GM18909 (cell line): ENCODE measurements around the gene IL17RE.

Experiments used
- ATAC-seq: cut with Tn5 transposase; IDR thresholded peaks from one replicate; pipeline ENCODE4 v1.9.1; 2021; ENCODE audit warnings: mild to moderate bottlenecking; ENCODE audit not compliant: unreplicated experiment, poor library complexity

IL17RE gene

DNA sequence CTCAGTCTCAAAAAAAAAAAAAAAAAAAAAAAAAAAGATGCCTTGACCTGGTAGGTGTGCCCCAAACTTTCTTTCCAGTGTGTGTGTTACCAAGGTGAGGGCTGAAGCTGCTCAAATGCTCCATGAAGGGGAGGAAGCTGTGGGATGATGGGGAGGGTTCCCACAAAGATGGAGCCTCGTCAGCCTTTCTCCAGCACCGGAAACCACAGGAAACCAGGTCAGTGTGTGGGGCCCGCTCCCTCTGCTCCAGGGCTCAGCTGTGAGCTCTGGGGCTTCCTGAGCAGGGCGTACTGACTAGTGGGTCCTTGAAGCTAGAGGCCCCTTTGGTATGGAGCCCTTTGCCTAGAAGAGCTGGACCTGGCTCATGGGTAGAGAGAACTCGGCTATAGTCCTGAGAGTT is 681 bp upstream of the IL17RE start:
- no peak for ATAC-seq

DNA sequence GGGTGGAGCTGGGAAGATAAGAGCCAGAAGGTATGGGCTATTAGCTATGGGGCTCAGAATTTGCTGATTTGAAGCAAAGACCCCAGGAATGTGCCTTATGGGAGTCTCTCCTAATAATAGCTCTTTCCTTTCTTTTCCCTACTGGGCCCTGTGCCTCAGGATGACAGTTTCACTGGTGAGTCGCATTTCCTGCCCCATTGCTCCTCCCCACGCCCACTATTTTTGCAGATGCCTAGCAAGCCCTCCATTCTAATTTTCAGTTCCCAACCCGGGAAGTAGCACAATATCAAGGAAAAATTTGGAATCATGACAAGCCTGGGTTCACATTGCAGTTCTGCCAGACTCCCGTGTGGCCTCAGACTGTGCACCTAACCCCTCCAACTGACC is 583 bp downstream of the IL17RE start:
- no peak for ATAC-seq

DNA sequence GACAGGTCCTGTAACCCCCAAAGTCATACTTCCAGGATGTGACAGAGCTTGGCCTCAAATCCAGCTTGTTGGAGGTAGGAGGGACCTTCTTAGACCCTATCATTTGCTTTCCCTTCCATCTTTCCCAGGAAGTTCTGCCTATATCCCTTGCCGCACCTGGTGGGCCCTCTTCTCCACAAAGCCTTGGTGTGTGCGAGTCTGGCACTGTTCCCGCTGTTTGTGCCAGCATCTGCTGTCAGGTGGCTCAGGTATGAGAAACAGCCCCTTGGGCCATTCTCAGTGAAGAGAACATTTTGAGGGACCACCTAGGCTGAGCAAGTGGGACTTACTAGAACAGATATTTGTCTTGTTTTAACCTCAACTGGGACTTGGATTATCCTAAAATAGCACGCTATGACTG is 1.3 kb downstream of the IL17RE start:
- ATAC-seq = no peak

DNA sequence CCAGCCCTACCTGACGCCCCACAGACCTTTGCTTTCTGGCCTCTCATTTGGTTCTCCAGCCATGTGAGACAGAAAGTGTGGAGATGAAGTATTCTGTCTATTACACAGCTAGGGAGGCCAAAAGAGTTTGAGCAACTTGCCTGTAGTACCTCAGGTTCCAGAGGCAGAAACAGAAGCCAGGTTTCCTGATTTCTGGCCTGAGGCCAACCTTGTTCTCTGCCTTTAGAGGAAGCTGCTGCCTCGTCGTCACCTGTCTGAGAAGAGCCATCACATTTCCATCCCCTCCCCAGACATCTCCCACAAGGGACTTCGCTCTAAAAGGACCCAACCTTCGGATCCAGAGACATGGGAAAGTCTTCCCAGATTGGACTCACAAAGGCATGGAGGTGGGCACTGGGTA is 3.8 kb downstream of the IL17RE start:
- no peak for ATAC-seq

DNA sequence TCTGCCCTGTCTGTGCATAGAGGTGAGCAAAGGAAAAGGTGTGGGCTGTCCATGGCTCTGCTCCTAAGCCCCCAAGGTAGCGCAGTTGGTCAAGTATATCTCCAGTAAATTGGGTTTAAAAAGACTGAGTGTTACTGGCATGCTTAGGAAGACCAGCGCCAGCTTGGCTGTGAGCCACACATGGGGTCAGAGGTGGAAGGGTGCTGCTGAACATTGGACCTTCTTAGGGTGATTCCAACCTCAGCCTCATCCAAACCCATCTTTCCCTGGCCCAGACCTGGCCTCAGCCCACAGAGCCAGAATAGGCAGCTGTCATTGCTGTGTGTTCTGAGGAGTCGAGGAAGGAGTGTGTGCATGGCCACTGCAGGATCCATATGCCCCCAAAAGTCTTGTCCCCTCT is 5.6 kb downstream of the IL17RE start:
- no peak for ATAC-seq

DNA sequence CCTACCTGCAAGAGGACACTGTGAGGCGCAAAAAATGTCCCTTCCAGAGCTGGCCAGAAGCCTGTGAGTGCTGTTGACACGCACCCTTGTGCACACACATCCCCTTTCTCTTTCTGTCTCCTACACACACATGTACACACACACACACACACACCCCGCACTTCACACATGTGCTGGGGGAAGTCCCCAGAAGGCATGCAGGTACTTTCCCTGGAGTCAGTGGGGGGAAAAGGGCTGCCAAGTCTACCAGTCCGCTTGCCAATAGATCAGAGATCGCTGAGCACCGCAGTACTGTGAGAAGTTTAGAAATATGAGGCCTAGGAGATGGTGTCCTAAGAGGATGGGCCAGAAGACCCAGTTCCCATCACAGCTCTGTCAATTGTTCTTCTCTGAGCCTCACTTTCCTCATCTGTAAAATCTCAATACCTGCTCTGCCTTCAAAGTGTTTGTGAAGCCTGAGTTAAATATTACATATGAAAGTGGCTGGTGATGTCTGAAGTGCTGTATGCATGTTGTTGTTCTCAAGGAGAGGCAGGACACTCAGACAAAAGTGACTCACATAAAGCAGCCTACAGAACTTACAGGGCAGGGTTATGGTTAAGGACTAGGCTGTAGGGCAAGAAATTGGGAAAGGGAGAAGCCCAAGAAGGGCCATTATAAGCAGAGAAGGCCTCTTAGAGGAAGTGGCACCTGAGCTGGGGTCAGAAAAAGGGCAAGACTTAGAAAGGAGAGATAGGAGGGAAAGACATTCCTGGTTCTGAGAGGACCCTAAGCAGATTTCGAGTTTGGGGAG is 6.8 kb downstream of the IL17RE start:
- no peak for ATAC-seq

DNA sequence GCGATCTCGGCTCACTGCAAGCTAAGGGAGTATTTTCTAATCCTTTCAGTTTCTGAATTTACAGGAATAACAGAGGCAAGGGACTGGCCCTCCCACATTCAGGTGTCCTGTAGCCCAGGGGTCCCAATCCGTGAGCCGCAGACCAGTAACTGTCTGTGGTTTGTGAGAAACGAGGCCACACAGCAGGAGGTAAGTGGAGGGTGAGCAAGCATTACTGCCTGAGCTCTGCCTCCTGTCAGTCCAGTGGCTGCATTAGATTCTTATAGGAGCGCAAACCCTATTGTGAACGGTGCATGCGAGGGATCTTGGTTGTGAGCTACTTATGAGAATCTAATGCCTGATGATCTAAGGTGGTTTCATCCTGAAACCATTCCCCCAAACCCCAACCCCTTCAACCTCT is 9.2 kb downstream of the IL17RE start:
- ATAC-seq = no peak

DNA sequence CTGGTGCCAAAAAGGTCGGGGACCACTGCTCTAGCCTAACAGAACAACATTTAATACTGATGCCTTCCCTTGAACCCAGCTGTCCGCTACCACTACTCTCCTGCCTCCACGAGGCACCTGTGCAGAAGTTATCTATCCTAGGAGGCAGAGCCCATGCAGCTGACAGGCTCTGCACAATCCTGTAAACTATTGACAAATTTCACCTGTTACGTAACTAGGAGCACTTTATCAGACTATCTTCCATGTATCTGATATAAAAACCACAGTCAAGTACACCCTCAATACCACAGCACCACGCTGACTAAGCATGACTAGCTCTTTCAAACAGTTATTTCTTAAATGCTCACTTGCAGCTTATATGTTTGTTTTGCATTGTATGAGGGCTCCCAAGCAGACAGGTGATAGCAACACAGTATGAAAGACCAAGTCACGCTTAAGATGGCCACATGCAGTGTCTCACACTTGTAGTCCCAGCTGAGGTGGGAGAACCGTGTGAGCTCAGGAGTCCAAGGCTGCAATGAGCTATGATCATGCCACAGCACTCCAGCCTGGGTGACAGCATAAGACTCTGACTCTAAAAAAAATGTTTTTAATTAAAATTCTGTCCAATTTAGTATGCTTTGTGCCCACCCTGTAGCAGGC is 9.8 kb downstream of the IL17RE start:
- ATAC-seq = no peak

DNA sequence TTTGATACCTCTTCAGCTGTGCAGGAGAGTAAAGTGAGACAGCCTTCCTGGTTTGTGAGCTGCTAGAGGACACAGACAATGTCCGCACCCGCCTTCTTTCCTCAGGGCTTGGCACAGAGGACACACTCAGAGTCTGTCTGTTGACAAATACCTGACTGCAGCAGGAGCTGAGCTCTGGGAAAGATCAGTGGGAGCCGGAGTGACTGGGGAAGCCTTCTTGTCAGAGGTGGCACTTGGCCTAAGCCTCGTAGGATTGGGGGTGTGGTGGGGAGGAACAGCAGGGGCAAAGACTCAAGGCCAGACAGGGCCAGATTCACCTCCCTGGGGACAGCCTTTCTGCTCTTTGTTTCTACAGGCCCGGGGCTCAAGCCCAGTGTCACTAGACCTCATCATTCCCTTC is 11.0 kb downstream of the IL17RE start:
- ATAC-seq = no peak

DNA sequence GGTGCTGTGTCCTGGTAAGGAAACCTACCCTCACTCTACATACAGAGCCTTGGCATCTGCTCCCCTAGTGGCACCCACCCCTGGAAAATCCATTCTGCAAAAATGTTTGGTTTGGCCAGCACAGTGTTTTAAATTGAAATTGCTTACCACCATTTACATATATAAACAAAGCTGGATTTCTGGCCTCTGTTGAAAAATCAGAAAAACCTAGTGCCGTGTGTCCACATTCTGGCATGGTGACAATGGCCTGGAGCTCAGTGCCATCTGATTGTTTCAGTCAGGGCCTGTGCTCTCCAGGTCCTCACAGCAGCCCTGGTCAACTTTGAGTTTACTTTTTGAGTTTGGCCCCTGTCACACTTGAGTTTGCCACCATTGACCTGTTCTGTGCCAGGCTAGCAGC is 11.4 kb downstream of the IL17RE start:
- ATAC-seq = no peak

DNA sequence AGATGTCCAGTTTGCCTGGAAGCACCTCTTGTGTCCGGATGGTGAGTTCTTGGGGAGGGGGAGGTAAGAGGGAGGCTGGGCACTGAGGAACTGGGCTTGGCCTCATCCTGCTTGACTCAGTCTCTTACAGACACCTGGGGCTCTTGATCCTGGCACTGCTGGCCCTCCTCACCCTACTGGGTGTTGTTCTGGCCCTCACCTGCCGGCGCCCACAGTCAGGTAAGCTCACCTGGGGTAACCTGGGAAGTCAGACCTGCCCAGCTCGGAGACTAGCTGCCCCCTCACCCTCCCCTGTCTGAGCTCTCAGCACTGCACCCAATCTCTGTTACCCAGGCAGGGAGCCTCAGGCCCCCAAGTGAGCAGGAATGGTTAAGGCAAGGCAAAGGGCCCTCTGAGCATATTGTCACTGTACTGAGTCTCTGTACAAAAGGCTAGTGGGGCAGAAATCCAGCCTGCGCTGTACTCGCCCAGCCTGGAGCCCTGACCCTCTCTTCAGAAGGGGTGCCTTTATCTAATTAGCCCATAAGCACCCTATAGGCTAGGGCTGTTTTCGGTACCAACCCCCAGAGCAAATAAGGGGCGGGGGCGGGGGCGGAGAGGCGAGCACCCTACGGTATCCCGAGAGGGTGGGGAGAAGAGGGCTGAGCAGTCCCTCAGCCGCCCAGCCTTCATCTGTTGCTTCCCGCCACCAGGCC is 12.1 kb downstream of the IL17RE start:
- ATAC-seq = no peak

DNA sequence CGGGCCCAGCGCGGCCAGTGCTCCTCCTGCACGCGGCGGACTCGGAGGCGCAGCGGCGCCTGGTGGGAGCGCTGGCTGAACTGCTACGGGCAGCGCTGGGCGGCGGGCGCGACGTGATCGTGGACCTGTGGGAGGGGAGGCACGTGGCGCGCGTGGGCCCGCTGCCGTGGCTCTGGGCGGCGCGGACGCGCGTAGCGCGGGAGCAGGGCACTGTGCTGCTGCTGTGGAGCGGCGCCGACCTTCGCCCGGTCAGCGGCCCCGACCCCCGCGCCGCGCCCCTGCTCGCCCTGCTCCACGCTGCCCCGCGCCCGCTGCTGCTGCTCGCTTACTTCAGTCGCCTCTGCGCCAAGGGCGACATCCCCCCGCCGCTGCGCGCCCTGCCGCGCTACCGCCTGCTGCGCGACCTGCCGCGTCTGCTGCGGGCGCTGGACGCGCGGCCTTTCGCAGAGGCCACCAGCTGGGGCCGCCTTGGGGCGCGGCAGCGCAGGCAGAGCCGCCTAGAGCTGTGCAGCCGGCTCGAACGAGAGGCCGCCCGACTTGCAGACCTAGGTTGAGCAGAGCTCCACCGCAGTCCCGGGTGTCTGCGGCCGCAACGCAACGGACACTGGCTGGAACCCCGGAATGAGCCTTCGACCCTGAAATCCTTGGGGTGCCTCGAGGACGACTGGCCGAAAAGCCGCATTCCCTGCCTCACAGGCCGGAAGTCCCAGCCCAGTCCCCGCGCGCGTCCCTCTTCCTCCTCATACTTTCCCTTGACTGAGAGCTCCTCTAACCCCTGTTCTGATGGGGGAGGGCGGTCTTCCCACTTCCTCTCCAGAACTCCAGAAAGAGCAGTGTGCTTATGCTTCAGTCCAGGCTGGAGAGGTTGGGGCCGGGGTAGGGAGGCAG is 12.8 kb downstream of the IL17RE start:
- ATAC-seq = peak; percentile 49

DNA sequence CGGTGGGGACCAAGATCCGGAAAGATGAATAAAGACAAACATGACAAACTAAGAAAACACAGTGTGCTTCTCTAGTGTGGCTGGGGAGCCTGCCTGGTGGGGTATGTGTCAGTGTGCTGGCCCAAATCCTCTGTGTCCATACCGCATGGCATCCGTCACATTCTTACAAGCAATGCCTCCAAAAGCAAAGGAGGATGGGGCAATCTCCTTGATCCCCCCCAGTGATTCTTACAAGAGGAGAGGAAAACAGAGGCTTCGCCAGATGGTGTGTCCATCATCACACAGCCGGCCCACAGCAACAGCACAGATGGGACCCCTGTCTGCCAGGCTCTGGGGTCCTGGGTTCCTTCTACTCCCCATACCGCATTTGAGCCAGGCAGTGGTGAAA is 13.7 kb downstream of the IL17RE start:
- no peak for ATAC-seq

DNA sequence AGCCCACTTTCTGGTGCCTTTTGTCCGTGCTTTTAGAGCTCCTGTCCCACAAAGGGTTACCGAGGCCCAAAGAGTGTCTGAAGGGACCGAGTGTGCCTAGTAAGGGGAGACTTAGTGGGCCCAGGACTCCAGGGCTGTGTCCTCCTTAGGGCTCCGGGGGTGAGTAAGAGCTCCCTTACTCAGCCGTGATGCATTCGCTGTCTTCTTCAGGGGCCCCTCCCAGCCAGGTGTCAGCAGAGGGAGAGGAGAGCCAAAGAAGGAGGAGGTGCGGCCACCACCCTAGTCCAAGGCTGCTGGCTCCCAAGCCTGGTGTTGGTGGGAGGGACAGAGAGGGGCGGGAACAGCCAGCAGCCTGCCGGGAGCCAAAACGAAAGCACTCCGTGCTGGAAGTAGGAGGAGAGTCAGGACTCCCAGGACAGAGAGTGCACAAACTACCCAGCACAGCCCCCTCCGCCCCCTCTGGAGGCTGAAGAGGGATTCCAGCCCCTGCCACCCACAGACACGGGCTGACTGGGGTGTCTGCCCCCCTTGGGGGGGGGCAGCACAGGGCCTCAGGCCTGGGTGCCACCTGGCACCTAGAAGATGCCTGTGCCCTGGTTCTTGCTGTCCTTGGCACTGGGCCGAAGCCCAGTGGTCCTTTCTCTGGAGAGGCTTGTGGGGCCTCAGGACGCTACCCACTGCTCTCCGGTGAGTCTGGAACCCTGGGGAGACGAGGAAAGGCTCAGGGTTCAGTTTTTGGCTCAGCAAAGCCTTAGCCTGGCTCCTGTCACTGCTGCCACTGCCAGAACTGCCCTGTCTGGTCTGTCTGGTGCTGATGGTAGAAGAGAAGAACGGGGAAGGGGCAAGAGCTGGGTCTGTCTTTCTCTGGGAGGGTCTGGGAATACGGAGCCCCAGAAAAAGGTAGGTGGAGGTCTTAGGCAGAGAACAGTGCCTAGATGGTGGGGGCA is 14.4 kb downstream of the IL17RE start, which contains the start of gene IL17RC:
Gene IL17RC (plus strand): TSS at position 365 of the 947 bp plus-strand sequence. CDS start 218 bp downstream, at position 583.
- no peak for ATAC-seq

DNA sequence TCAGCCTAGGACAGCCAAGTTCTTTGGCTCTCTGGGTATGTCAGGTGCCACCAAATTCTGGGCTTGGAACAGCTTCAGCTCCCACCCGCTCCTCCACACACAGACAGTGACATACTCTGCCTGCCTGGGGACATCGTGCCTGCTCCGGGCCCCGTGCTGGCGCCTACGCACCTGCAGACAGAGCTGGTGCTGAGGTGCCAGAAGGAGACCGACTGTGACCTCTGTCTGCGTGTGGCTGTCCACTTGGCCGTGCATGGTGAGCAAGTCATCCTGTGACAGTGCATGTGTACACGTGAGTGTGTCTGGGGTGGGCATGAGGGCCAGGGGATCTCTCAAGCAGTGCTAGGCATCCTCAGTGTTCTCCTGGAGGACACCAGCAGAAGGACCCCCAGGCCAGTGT is 15.2 kb downstream of the IL17RE start:
- ATAC-seq = no peak

DNA sequence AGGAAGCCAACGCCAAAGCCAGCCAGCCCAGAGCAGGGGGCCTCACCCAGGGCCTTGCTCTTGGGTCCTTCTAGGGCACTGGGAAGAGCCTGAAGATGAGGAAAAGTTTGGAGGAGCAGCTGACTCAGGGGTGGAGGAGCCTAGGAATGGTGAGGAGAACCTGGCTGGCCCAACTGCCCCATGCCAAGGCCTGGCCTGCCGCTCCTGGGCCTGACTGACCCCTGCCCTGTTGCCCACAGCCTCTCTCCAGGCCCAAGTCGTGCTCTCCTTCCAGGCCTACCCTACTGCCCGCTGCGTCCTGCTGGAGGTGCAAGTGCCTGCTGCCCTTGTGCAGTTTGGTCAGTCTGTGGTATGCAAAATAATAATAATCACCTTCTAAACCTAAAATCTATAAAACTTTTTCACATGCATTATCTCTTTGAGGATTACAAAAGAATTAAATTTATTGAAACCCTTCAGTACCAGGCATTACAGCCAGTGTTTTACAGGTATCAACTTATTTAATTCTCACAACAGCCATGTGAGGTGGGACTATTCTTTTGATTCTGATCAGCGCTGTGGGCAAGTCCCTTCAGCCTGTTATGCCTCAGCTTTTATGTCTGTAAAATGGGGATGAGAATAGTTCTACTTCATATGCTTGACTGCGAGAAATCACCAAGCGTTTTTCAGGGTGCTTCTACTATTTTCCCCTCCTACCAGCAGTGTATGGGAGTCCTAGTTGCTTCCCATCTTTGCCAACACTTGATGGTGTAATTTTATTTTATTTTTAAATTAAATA is 15.8 kb downstream of the IL17RE start:
- no peak for ATAC-seq

DNA sequence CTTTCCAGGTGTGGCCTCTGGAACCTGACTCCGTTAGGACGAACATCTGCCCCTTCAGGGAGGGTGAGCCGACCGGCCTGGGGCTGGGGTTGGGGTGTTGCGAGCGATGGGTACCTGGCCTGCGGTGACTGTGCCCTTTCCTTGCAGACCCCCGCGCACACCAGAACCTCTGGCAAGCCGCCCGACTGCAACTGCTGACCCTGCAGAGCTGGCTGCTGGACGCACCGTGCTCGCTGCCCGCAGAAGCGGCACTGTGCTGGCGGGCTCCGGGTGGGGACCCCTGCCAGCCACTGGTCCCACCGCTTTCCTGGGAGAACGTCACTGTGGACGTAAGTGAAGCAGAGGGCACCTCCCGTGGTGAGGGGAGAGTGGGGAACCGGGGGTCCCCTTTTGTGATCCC is 25.5 kb downstream of the IL17RE start:
- ATAC-seq = no peak

DNA sequence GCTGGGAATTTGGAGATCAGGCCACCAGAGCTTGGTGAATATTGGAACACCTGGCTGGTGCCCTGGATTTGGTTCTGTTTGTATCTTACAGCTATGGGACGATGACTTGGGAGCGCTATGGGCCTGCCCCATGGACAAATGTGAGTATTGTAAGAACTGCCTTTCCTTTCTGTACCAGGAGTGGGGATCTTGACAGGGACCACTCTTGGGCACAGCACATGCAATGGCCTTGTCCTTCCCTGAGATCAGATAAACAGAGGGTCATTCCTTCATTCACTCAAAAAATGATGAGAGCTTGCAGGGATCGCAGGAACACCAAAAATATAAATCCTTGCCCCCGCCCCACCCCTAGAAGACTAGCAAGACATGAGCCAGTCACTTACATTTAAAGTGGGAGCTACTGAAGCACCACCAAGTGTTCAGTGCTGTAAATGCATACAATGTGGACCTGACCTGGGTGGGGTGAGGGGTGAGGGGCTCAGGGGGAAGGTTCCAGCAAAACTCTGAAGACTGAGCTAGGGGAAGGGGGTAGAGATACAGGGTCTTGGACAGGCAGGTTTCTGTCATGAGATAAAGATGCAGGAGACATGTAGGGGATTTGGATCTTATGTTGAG is 28.3 kb downstream of the IL17RE start:
- ATAC-seq = no peak
